SK-N-SH treated with all-trans-retinoic acid at 6 μM for 48 hours (cell line): ENCODE data around the gene LCP1.

Source experiments
- ESRRG ChIP-seq: fragments of 250-450 bp; sonication (Bioruptor Pico); IDR thresholded peaks from 2 replicates; pipeline ENCODE4 v1.6.1; 2021; ENCODE audit warnings: mild to moderate bottlenecking
- POU6F1 ChIP-seq: fragments of 250-450 bp; sonication (Bioruptor Pico); IDR thresholded peaks from 2 replicates; pipeline ENCODE4 v1.8.0; 2021; ENCODE audit warnings: low read depth, mild to moderate bottlenecking, moderate library complexity, borderline replicate concordance
- TCF4 ChIP-seq: fragments of 250-450 bp; sonication (Bioruptor Pico); IDR thresholded peaks from 2 replicates; pipeline ENCODE4 v1.8.0; 2021; ENCODE audit warnings: mild to moderate bottlenecking, moderate library complexity, borderline replicate concordance
- ZFP3 ChIP-seq: fragments of 250-450 bp; sonication (Bioruptor Pico); IDR thresholded peaks from 2 replicates; pipeline ENCODE4 v1.5.0; 2020; ENCODE audit warnings: mild to moderate bottlenecking, moderate library complexity
- ZFP30 ChIP-seq: fragments of 450-650 bp; formaldehyde crosslinking; IDR thresholded peaks from 2 replicates; pipeline ENCODE4 v1.5.0; 2022; ENCODE audit warnings: mild to moderate bottlenecking, moderate library complexity
- ZNF70 ChIP-seq: fragments of 450-650 bp; formaldehyde crosslinking; IDR thresholded peaks from 2 replicates; pipeline ENCODE4 v1.5.0; 2020; ENCODE audit warnings: mild to moderate bottlenecking, moderate library complexity
- TF ChIP-seq, protein P1 (sequence below): fragments of 250-450 bp; sonication (Bioruptor Pico); IDR thresholded peaks from 2 replicates; pipeline ENCODE4 v1.8.0; 2020; ENCODE audit warnings: mild to moderate bottlenecking, moderate library complexity, borderline replicate concordance

GRCh38 chr13:46160471-46161066 lies 21.4 kb downstream of the LCP1 start:
- no peak for TF ChIP-seq ZFP3 (CRISPR knock-in tag)
- no peak for TF ChIP-seq ESRRG (CRISPR knock-in tag)
- TF ChIP-seq, protein P1, sequence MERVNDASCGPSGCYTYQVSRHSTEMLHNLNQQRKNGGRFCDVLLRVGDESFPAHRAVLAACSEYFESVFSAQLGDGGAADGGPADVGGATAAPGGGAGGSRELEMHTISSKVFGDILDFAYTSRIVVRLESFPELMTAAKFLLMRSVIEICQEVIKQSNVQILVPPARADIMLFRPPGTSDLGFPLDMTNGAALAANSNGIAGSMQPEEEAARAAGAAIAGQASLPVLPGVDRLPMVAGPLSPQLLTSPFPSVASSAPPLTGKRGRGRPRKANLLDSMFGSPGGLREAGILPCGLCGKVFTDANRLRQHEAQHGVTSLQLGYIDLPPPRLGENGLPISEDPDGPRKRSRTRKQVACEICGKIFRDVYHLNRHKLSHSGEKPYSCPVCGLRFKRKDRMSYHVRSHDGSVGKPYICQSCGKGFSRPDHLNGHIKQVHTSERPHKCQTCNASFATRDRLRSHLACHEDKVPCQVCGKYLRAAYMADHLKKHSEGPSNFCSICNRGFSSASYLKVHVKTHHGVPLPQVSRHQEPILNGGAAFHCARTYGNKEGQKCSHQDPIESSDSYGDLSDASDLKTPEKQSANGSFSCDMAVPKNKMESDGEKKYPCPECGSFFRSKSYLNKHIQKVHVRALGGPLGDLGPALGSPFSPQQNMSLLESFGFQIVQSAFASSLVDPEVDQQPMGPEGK (CRISPR knock-in tag), result no peak
- TF ChIP-seq ZNF70 (CRISPR knock-in tag), result no peak
- TF ChIP-seq POU6F1 (CRISPR knock-in tag), result no peak
- TF ChIP-seq TCF4 (CRISPR knock-in tag), result no peak
- TF ChIP-seq ZFP30, result no peak
